ENCODE data around the gene ITM2A.

DNA sequence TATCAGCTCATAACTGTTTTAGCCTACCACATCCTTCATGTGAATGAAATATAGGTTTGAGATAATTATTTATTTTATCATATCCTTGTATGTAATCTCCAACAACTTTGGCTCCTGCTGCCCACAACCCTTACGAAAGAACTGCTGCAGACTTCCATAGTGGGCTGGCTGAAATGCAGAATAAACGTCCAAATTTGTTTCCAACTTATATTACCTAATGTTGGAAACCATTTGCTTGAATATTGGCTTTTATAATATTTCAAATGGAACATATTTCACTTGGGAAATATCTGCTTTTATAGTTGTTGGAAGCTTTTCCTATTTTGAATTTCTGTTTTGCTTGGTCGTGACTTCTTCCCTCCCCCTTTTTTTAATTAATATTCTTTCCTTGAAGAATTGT, 45.0 kb upstream of the ITM2A start:
- TF ChIP-seq, protein P1, sequence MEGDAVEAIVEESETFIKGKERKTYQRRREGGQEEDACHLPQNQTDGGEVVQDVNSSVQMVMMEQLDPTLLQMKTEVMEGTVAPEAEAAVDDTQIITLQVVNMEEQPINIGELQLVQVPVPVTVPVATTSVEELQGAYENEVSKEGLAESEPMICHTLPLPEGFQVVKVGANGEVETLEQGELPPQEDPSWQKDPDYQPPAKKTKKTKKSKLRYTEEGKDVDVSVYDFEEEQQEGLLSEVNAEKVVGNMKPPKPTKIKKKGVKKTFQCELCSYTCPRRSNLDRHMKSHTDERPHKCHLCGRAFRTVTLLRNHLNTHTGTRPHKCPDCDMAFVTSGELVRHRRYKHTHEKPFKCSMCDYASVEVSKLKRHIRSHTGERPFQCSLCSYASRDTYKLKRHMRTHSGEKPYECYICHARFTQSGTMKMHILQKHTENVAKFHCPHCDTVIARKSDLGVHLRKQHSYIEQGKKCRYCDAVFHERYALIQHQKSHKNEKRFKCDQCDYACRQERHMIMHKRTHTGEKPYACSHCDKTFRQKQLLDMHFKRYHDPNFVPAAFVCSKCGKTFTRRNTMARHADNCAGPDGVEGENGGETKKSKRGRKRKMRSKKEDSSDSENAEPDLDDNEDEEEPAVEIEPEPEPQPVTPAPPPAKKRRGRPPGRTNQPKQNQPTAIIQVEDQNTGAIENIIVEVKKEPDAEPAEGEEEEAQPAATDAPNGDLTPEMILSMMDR (IDR thresholded peaks at IDR 0.05): no peak
- TF ChIP-seq POLR2AphosphoS5 (IDR thresholded peaks at IDR 0.05) (no peak), POLR2A (IDR thresholded peaks at IDR 0.05) (no peak), EP300 (IDR thresholded peaks at IDR 0.05) (no peak)

All from gastroesophageal sphincter (tissue), 3 donors.